ENCODE data around the gene VIL1.

The VIL1 gene

GRCh38 chr2:218389333-218390150 lies 29.4 kb upstream of the VIL1 start:
- Histone ChIP-seq H3K27me3 (ENCODE audit: insufficient read depth, poor library complexity, severe bottlenecking) (no peaks in the 10 kb centered on the region), H3K4me3 (replicated peaks; ENCODE audit: insufficient read depth, low read length) (no peak overlapping the region), H3K27ac (replicated peaks) (no peak overlapping the region)
- TF ChIP-seq GABPA (IDR thresholded peaks at IDR 0.05; ENCODE audit: low read depth), result no peak
- TF ChIP-seq SPI1 (IDR thresholded peaks at IDR 0.05; ENCODE audit: borderline replicate concordance, low read depth), result no peak
- no peak for TF ChIP-seq CTCF (IDR thresholded peaks at IDR 0.05; ENCODE audit: insufficient read depth, low read length)
- TF ChIP-seq, protein P1, sequence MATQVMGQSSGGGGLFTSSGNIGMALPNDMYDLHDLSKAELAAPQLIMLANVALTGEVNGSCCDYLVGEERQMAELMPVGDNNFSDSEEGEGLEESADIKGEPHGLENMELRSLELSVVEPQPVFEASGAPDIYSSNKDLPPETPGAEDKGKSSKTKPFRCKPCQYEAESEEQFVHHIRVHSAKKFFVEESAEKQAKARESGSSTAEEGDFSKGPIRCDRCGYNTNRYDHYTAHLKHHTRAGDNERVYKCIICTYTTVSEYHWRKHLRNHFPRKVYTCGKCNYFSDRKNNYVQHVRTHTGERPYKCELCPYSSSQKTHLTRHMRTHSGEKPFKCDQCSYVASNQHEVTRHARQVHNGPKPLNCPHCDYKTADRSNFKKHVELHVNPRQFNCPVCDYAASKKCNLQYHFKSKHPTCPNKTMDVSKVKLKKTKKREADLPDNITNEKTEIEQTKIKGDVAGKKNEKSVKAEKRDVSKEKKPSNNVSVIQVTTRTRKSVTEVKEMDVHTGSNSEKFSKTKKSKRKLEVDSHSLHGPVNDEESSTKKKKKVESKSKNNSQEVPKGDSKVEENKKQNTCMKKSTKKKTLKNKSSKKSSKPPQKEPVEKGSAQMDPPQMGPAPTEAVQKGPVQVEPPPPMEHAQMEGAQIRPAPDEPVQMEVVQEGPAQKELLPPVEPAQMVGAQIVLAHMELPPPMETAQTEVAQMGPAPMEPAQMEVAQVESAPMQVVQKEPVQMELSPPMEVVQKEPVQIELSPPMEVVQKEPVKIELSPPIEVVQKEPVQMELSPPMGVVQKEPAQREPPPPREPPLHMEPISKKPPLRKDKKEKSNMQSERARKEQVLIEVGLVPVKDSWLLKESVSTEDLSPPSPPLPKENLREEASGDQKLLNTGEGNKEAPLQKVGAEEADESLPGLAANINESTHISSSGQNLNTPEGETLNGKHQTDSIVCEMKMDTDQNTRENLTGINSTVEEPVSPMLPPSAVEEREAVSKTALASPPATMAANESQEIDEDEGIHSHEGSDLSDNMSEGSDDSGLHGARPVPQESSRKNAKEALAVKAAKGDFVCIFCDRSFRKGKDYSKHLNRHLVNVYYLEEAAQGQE (IDR thresholded peaks at IDR 0.05; ENCODE audit: insufficient replicate concordance, low read depth), result no peak
- DNase-seq (ENCODE audit: low read depth in 1 of 2, low spot score in 1 of 2), result no peak

- Histone ChIP-seq H3K27me3 (ENCODE audit: insufficient read depth, poor library complexity, severe bottlenecking) (no peaks in the 10 kb centered on the region), H3K27ac (replicated peaks) (no peak overlapping the region), H3K4me3 (replicated peaks; ENCODE audit: insufficient read depth, low read length) (no peak overlapping the region)
- no peak for DNase-seq (ENCODE audit: low read depth in 1 of 2, low spot score in 1 of 2)
- no peak for TF ChIP-seq SPI1 (IDR thresholded peaks at IDR 0.05; ENCODE audit: borderline replicate concordance, low read depth)
- no peak for TF ChIP-seq GABPA (IDR thresholded peaks at IDR 0.05; ENCODE audit: low read depth)
- no peak for TF ChIP-seq POLR2AphosphoS5 (IDR thresholded peaks at IDR 0.05; ENCODE audit: low read depth)
- TF ChIP-seq CTCF (IDR thresholded peaks at IDR 0.05; ENCODE audit: insufficient read depth, low read length), result no peak
- TF ChIP-seq, protein P1 (IDR thresholded peaks at IDR 0.05; ENCODE audit: insufficient replicate concordance, low read depth), result no peak
These were observed 27.7 kb upstream of the VIL1 start for GRCh38 chr2:218391202-218391601.

DNA sequence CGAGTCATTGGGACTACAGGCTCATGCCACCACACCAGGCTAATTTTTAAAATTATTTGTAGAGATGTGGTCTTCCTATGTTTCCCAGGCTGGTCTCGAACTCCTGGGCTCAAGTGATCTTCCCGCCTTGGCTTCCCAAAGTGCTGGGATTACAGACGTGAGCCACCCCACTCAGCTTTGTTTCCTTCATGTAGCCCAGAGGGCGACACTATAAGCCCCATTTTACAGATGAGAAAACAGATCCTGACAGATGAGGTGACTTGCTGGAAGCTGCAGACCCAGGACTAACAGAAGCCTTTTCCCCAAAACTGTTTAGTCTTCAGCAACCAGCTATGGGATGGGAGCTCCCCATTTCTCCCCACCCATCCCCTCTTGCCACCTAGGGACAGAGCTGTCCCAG lies 26.5 kb upstream of the VIL1 start:
- no peak for DNase-seq (ENCODE audit: low read depth in 1 of 2, low spot score in 1 of 2)
- TF ChIP-seq, protein P1 (IDR thresholded peaks at IDR 0.05; ENCODE audit: insufficient replicate concordance, low read depth), result no peak
- no peak for TF ChIP-seq CTCF (IDR thresholded peaks at IDR 0.05; ENCODE audit: insufficient read depth, low read length)
- no peak for TF ChIP-seq POLR2AphosphoS5 (IDR thresholded peaks at IDR 0.05; ENCODE audit: low read depth)
- no peak for TF ChIP-seq SPI1 (IDR thresholded peaks at IDR 0.05; ENCODE audit: borderline replicate concordance, low read depth)
- TF ChIP-seq GABPA (IDR thresholded peaks at IDR 0.05; ENCODE audit: low read depth), result no peak
- Histone ChIP-seq H3K4me3 (replicated peaks; ENCODE audit: insufficient read depth, low read length) (no peak overlapping the region), H3K27ac (replicated peaks) (no peak overlapping the region), H3K27me3 (ENCODE audit: insufficient read depth, poor library complexity, severe bottlenecking) (no peaks in the 10 kb centered on the region)

All from HL-60 (cell line).